ENCODE data around the gene CLEC16A. TPM values are rescaled to one million over a fixed set of nuclear protein-coding genes. Genes with fewer than 3 reads are reported as not detected.

Gene CLEC16A
- polyA plus RNA-seq, 3 donors: 3.4 to 12.0 (median 5.8) TPM

- no peak overlapping the region for H3K4me3 Mint-ChIP-seq
- intact Hi-C loops (cut with micrococcal nuclease): no loop called here
- Histone ChIP-seq H3K79me2 (ENCODE audit: insufficient read depth, low read length) (no peaks in the 10 kb centered on the region), H3K4me3 (replicated peaks in 1 of 3; ENCODE audit: low read depth in 2 of 3, low read length in 3 of 3) (no peak overlapping the region), H3K27ac (ENCODE audit: low read depth in 1 of 2, low read length in 2 of 2) (no peak overlapping the region), H3K4me2 (replicated peaks; ENCODE audit: extremely low read depth, low read length, poor library complexity, severe bottlenecking) (no peak overlapping the region), H3K27me3 (ENCODE audit: control insufficient read depth in 2 of 2, insufficient read depth in 2 of 2, low read length in 2 of 2) (no peaks in the 10 kb centered on the region), H2AFZ (ENCODE audit: insufficient read depth, low read depth, low read length, poor library complexity, severe bottlenecking) (no peak overlapping the region), H3K9ac (ENCODE audit: insufficient read depth, low read length, poor library complexity, severe bottlenecking) (no peak overlapping the region), H4K20me1 (ENCODE audit: insufficient read depth, low read length) (no peaks in the 10 kb centered on the region), H3K9me3 (replicated peaks in 1 of 2; ENCODE audit: control insufficient read depth in 1 of 2, insufficient read depth in 1 of 2, low read length in 2 of 2) (no peaks in the 10 kb centered on the region), H3K36me3 (replicated peaks in 1 of 2; ENCODE audit: control insufficient read depth in 1 of 2, insufficient read depth in 2 of 2, low read length in 2 of 2) (peaks cover 49 to 80% of the 10 kb centered on the region in 2 donors), H3K4me1 (ENCODE audit: control insufficient read depth in 1 of 2, insufficient read depth in 2 of 2, low read length in 2 of 2) (peaks cover 5 to 7% of the 10 kb centered on the region in 2 donors)
- peaks cover 0 to 1% (median 0%) of the 10 kb centered on the region in 7 donors for H3K9me3 Mint-ChIP-seq
- no peak for TF ChIP-seq CTCF (IDR thresholded peaks at IDR 0.05)
- no peak overlapping the region for H3K27ac Mint-ChIP-seq
- H3K4me1 Mint-ChIP-seq: peaks cover 19% of the 10 kb centered on the region
- DNase-seq: no peak
- H3K27me3 Mint-ChIP-seq (ENCODE audit: low read depth in 3 of 3): peaks cover 0 to 4% (median 4%) of the 10 kb centered on the region in 3 donors
- WGBS (ENCODE audit: insufficient coverage): 83% methylated on average over 1 of the region's 12 CpGs
- H3K36me3 Mint-ChIP-seq: peaks cover 77 to 91% of the 10 kb centered on the region in 2 donors
These were observed 182.2 kb downstream of the CLEC16A start for GRCh38 chr16:11126399-11127054.

GRCh38 chr16:11127610-11128195 lies 183.3 kb downstream of the CLEC16A start:
- no peak overlapping the region for H3K4me3 ChIP-seq (replicated peaks in 1 of 3; ENCODE audit: low read depth in 2 of 3, low read length in 3 of 3)
- H2AFZ ChIP-seq (ENCODE audit: insufficient read depth, low read depth, low read length, poor library complexity, severe bottlenecking): no peak overlapping the region
- Mint-ChIP-seq H3K9me3 (peaks cover 0 to 1% (median 0%) of the 10 kb centered on the region in 7 donors), H3K4me3 (no peak overlapping the region), H3K4me1 (peaks cover 19% of the 10 kb centered on the region), H3K27ac (no peak overlapping the region), H3K27me3 (ENCODE audit: low read depth in 3 of 3) (peaks cover 0 to 4% (median 4%) of the 10 kb centered on the region in 3 donors), H3K36me3 (peaks cover 76 to 89% of the 10 kb centered on the region in 2 donors)
- DNase-seq: no peak
- H3K27me3 ChIP-seq (ENCODE audit: control insufficient read depth in 2 of 2, insufficient read depth in 2 of 2, low read length in 2 of 2): no peaks in the 10 kb centered on the region
- H3K79me2 ChIP-seq (ENCODE audit: insufficient read depth, low read length): no peaks in the 10 kb centered on the region
- H3K9ac ChIP-seq (ENCODE audit: insufficient read depth, low read length, poor library complexity, severe bottlenecking): no peak overlapping the region
- TF ChIP-seq CTCF (IDR thresholded peaks at IDR 0.05): no peak
- no peak overlapping the region for H3K27ac ChIP-seq (ENCODE audit: low read depth in 1 of 2, low read length in 2 of 2)
- intact Hi-C loops (cut with micrococcal nuclease): no loop called here
- H4K20me1 ChIP-seq (ENCODE audit: insufficient read depth, low read length): no peaks in the 10 kb centered on the region
- 100% methylated on average over 5 of the region's 7 CpGs for WGBS (ENCODE audit: insufficient coverage)
- no peak overlapping the region for H3K4me2 ChIP-seq (replicated peaks; ENCODE audit: extremely low read depth, low read length, poor library complexity, severe bottlenecking)
- no peaks in the 10 kb centered on the region for H3K9me3 ChIP-seq (replicated peaks in 1 of 2; ENCODE audit: control insufficient read depth in 1 of 2, insufficient read depth in 1 of 2, low read length in 2 of 2)
- H3K36me3 ChIP-seq (replicated peaks in 1 of 2; ENCODE audit: control insufficient read depth in 1 of 2, insufficient read depth in 2 of 2, low read length in 2 of 2): peaks cover 40 to 70% of the 10 kb centered on the region in 2 donors
- H3K4me1 ChIP-seq (ENCODE audit: control insufficient read depth in 1 of 2, insufficient read depth in 2 of 2, low read length in 2 of 2): peaks cover 5 to 7% of the 10 kb centered on the region in 2 donors

Measured in CD14-positive monocyte (primary cell).